GM23338 (cell line): ENCODE data around the gene MOB2. TPM values are rescaled to one million over a fixed set of nuclear protein-coding genes. Genes with fewer than 3 reads are reported as not detected.

Experiments
- ATAC-seq: fragments of 200-7000 bp; cut with Tn5 transposase; 3 replicates; pipeline ENCODE4 v1.9.1; 2020
- DNase-seq: peaks from one replicate; pipeline ENCODE4 v3.0.0-alpha.2; 2015; ENCODE audit warnings: low spot score
- H2AFZ ChIP-seq: fragments of 200-600 bp; sonication (generic); 2 replicates; pipeline ENCODE4 v1.8.0; 2016; ENCODE audit warnings: antibody characterized with exemption, mild to moderate bottlenecking, moderate library complexity
- H3F3A ChIP-seq: fragments of 200-600 bp; sonication (generic); replicated peaks from 2 replicates; pipeline ENCODE4 v1.8.0; 2017; ENCODE audit warnings: antibody characterized with exemption, mixed run types, low read depth
- H3K27ac ChIP-seq: fragments of 200-600 bp; sonication (generic); 2 replicates; pipeline ENCODE4 v1.6.1; 2016; ENCODE audit warnings: low read depth
- H3K27me3 ChIP-seq: fragments of 200-600 bp; sonication (generic); 2 replicates; pipeline ENCODE4 v1.8.0; 2016; ENCODE audit warnings: mild to moderate bottlenecking, mixed run types, moderate library complexity; ENCODE audit not compliant: insufficient read depth
- H3K36me3 ChIP-seq: fragments of 200-600 bp; sonication (generic); 2 replicates; pipeline ENCODE4 v1.8.0; 2016; ENCODE audit warnings: mild to moderate bottlenecking; ENCODE audit not compliant: insufficient read depth
- H3K4me1 ChIP-seq: fragments of 200-600 bp; sonication (generic); 2 replicates; pipeline ENCODE4 v1.8.0; 2016; ENCODE audit warnings: mild to moderate bottlenecking, moderate library complexity; ENCODE audit not compliant: insufficient read depth
- H3K4me2 ChIP-seq: fragments of 200-600 bp; sonication (generic); 2 replicates; pipeline ENCODE4 v1.7.1; 2017; ENCODE audit warnings: mixed run types
- H3K4me3 ChIP-seq: fragments of 200-600 bp; sonication (generic); 2 replicates; pipeline ENCODE4 v1.6.1; 2016; ENCODE audit warnings: mixed run types
- H3K79me2 ChIP-seq: fragments of 200-600 bp; sonication (generic); replicated peaks from 2 replicates; pipeline ENCODE4 v1.8.0; 2017; ENCODE audit warnings: mild to moderate bottlenecking; ENCODE audit not compliant: insufficient read depth
- H3K9me2 ChIP-seq: fragments of 200-600 bp; sonication (generic); 2 replicates; pipeline ENCODE4 v1.8.0; 2017; ENCODE audit not compliant: insufficient read depth
- H4K20me1 ChIP-seq: fragments of 200-600 bp; sonication (generic); replicated peaks from 2 replicates; pipeline ENCODE4 v1.8.0; 2017; ENCODE audit warnings: mild to moderate bottlenecking; ENCODE audit not compliant: insufficient read depth
- H3K27ac Mint-ChIP-seq: 2 replicates; pipeline ENCODE4 v1.8.0; 2020; ENCODE audit warnings: inconsistent platforms, mild to moderate bottlenecking, moderate library complexity, mixed read lengths
- H3K27me3 Mint-ChIP-seq: 3 replicates; pipeline ENCODE4 v1.8.0; 2022; ENCODE audit warnings: low read depth, mild to moderate bottlenecking, moderate library complexity, mixed read lengths, inconsistent platforms; ENCODE audit not compliant: insufficient read depth, poor library complexity
- H3K36me3 Mint-ChIP-seq: 3 replicates; pipeline ENCODE4 v1.8.0; 2021; ENCODE audit warnings: low read depth, mild to moderate bottlenecking, inconsistent platforms, moderate library complexity, mixed read lengths
- H3K4me1 Mint-ChIP-seq: 3 replicates; pipeline ENCODE4 v1.8.0; 2020; ENCODE audit warnings: mild to moderate bottlenecking, inconsistent platforms, mixed read lengths
- H3K4me3 Mint-ChIP-seq: 3 replicates; pipeline ENCODE4 v1.8.0; 2021; ENCODE audit warnings: moderate library complexity, mild to moderate bottlenecking, inconsistent platforms, mixed read lengths
- H3K9me3 Mint-ChIP-seq: 3 replicates; pipeline ENCODE4 v1.8.0; 2020; ENCODE audit warnings: moderate library complexity, mild to moderate bottlenecking, inconsistent platforms, mixed read lengths
- CREB1 ChIP-seq: fragments of 250-450 bp; sonication (Bioruptor Pico); IDR thresholded peaks from 2 replicates; pipeline ENCODE4 v1.5.0; 2020; ENCODE audit warnings: low read depth, mild to moderate bottlenecking, moderate library complexity
- EZH2 ChIP-seq: fragments of 200-600 bp; sonication (generic); IDR thresholded peaks from one replicate; pipeline ENCODE4 v1.8.0; 2017; ENCODE audit warnings: antibody characterized with exemption, mild to moderate bottlenecking, low read depth; ENCODE audit not compliant: unreplicated experiment
- EZH2phosphoT487 ChIP-seq: fragments of 200-600 bp; sonication (generic); IDR thresholded peaks from one replicate; pipeline ENCODE4 v1.8.1; 2018; ENCODE audit warnings: antibody characterized with exemption; ENCODE audit not compliant: unreplicated experiment
- JUNB ChIP-seq: IDR thresholded peaks from one replicate; pipeline ENCODE4 v1.6.1; 2016; ENCODE audit warnings: antibody characterized with exemption; ENCODE audit not compliant: unreplicated experiment
- NANOG ChIP-seq: IDR thresholded peaks from 2 replicates; pipeline ENCODE4 v1.6.1; 2016; ENCODE audit warnings: antibody characterized with exemption, borderline replicate concordance
- POLR2AphosphoS5 ChIP-seq: IDR thresholded peaks from 2 replicates; pipeline ENCODE4 v1.6.1; 2016; ENCODE audit warnings: antibody characterized with exemption, low read depth
- STAT1 ChIP-seq: IDR thresholded peaks from one replicate; pipeline ENCODE4 v1.6.1; 2016; ENCODE audit warnings: antibody characterized with exemption; ENCODE audit not compliant: unreplicated experiment
- ZNF114 ChIP-seq: fragments of 250-450 bp; sonication (Bioruptor Pico); IDR thresholded peaks from 2 replicates; pipeline ENCODE4 v1.5.0; 2020; ENCODE audit warnings: mild to moderate bottlenecking, moderate library complexity
- ZNF331 ChIP-seq: fragments of 250-450 bp; sonication (Bioruptor Pico); IDR thresholded peaks from 2 replicates; pipeline ENCODE4 v1.5.0; 2020; ENCODE audit warnings: low read depth, mild to moderate bottlenecking, moderate library complexity
- polyA plus RNA-seq: library from polyadenylated mRNA; unstranded; fragments of >200 nt; fragmentation: Nextera tagmentation; extraction: Ambion mirVana; gene quantifications from 2 replicates; pipeline ENCODE4 v1.2.1, GENCODE V29; 2016
- total RNA-seq: library from RNA; depleted of rRNA; stranded (reverse); fragments of >200 nt; shearing (Covaris generic); gene quantifications from 2 replicates; pipeline ENCODE4 v1.2.3, GENCODE V29; 2014
- TF ChIP-seq, protein P1 (sequence below), 2 experiments: fragments of 200-600 bp in 1 of 2; sonication (generic) in 1 of 2; conservative IDR thresholded peaks; 2 replicates each; pipeline versions ENCODE4 v1.5.1 to v1.6.1; 2016 to 2017; ENCODE audit warnings: antibody characterized with exemption in 2 of 2, low read depth in 2 of 2, mild to moderate bottlenecking in 2 of 2, moderate library complexity in 1 of 2
- TF ChIP-seq, protein P2 (sequence below): fragments of 250-450 bp; sonication (Bioruptor Pico); IDR thresholded peaks from 2 replicates; pipeline ENCODE4 v1.5.0; 2020; ENCODE audit warnings: mild to moderate bottlenecking, moderate library complexity
- TF ChIP-seq, protein P3 (sequence below): IDR thresholded peaks from 2 replicates; pipeline ENCODE4 v1.6.1; 2016; ENCODE audit warnings: antibody characterized with exemption
- TF ChIP-seq, protein P4 (sequence below): IDR thresholded peaks from one replicate; pipeline ENCODE4 v1.6.1; 2018; ENCODE audit warnings: antibody characterized with exemption; ENCODE audit not compliant: unreplicated experiment

MOB2 gene
- total and polyA plus RNA-seq, 2 experiments from 2014 or later = 10.1 to 19.7 TPM

DNA sequence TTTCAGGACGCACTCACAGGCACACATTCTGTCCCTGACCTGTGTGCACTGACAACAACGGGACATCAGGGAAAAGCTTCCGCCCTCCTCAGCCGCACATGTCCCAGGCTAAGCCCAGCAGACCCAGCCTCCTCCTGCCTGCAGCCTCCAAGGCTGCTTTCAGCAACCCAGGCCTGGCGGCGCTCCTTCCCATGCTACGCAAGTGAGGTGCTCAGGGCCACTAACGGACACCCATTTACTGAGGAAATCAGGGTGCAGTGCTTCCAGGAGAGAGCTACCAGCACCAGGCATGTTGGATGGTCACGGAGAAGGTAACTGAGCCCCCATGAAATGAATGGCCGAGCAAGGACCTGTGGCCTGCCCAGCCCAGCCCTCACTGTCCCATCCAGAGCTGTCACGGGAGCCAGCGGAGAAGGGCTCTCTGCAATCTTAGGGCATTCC lies 6.9 kb downstream of the MOB2 start:
- no peaks in the 10 kb centered on the region; the same call in 2 of the 3 replicates for H3K9me3 Mint-ChIP-seq

More for the DNA sequence above, 6.9 kb downstream of the MOB2 start:
- no peaks in the 10 kb centered on the region for H3K27me3 ChIP-seq
- H3K9me2 ChIP-seq = no peaks in the 10 kb centered on the region
- no peaks in the 10 kb centered on the region for H3K4me1 ChIP-seq
- H2AFZ ChIP-seq = no peak overlapping the region
- DNase-seq (no peak), ATAC-seq (no peak)
- no peaks in the 10 kb centered on the region for H3F3A ChIP-seq
- no peaks in the 10 kb centered on the region for H3K36me3 ChIP-seq
- H3K4me3 Mint-ChIP-seq = no peak overlapping the region
- no peaks in the 10 kb centered on the region for H3K4me1 Mint-ChIP-seq
- H3K4me2 ChIP-seq = no peak overlapping the region
- peaks cover 3% of the 10 kb centered on the region for H3K27me3 Mint-ChIP-seq
- no peak overlapping the region for H3K27ac Mint-ChIP-seq
- no peak overlapping the region for H3K27ac ChIP-seq
- H3K79me2 ChIP-seq = no peaks in the 10 kb centered on the region
- no peak overlapping the region for H3K4me3 ChIP-seq
- TF ChIP-seq EZH2 (no peak), CREB1 (CRISPR knock-in tag) (no peak), ZNF114 (no peak), ZNF331 (no peak), EZH2phosphoT487 (no peak), STAT1 (no peak), JUNB (no peak), NANOG (no peak), POLR2AphosphoS5 (no peak)
- TF ChIP-seq, protein P1, sequence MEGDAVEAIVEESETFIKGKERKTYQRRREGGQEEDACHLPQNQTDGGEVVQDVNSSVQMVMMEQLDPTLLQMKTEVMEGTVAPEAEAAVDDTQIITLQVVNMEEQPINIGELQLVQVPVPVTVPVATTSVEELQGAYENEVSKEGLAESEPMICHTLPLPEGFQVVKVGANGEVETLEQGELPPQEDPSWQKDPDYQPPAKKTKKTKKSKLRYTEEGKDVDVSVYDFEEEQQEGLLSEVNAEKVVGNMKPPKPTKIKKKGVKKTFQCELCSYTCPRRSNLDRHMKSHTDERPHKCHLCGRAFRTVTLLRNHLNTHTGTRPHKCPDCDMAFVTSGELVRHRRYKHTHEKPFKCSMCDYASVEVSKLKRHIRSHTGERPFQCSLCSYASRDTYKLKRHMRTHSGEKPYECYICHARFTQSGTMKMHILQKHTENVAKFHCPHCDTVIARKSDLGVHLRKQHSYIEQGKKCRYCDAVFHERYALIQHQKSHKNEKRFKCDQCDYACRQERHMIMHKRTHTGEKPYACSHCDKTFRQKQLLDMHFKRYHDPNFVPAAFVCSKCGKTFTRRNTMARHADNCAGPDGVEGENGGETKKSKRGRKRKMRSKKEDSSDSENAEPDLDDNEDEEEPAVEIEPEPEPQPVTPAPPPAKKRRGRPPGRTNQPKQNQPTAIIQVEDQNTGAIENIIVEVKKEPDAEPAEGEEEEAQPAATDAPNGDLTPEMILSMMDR (conservative IDR thresholded peaks at IDR 0.05; ENCODE audit: low read depth in 2 of 2) = no peak
- TF ChIP-seq, protein P2, sequence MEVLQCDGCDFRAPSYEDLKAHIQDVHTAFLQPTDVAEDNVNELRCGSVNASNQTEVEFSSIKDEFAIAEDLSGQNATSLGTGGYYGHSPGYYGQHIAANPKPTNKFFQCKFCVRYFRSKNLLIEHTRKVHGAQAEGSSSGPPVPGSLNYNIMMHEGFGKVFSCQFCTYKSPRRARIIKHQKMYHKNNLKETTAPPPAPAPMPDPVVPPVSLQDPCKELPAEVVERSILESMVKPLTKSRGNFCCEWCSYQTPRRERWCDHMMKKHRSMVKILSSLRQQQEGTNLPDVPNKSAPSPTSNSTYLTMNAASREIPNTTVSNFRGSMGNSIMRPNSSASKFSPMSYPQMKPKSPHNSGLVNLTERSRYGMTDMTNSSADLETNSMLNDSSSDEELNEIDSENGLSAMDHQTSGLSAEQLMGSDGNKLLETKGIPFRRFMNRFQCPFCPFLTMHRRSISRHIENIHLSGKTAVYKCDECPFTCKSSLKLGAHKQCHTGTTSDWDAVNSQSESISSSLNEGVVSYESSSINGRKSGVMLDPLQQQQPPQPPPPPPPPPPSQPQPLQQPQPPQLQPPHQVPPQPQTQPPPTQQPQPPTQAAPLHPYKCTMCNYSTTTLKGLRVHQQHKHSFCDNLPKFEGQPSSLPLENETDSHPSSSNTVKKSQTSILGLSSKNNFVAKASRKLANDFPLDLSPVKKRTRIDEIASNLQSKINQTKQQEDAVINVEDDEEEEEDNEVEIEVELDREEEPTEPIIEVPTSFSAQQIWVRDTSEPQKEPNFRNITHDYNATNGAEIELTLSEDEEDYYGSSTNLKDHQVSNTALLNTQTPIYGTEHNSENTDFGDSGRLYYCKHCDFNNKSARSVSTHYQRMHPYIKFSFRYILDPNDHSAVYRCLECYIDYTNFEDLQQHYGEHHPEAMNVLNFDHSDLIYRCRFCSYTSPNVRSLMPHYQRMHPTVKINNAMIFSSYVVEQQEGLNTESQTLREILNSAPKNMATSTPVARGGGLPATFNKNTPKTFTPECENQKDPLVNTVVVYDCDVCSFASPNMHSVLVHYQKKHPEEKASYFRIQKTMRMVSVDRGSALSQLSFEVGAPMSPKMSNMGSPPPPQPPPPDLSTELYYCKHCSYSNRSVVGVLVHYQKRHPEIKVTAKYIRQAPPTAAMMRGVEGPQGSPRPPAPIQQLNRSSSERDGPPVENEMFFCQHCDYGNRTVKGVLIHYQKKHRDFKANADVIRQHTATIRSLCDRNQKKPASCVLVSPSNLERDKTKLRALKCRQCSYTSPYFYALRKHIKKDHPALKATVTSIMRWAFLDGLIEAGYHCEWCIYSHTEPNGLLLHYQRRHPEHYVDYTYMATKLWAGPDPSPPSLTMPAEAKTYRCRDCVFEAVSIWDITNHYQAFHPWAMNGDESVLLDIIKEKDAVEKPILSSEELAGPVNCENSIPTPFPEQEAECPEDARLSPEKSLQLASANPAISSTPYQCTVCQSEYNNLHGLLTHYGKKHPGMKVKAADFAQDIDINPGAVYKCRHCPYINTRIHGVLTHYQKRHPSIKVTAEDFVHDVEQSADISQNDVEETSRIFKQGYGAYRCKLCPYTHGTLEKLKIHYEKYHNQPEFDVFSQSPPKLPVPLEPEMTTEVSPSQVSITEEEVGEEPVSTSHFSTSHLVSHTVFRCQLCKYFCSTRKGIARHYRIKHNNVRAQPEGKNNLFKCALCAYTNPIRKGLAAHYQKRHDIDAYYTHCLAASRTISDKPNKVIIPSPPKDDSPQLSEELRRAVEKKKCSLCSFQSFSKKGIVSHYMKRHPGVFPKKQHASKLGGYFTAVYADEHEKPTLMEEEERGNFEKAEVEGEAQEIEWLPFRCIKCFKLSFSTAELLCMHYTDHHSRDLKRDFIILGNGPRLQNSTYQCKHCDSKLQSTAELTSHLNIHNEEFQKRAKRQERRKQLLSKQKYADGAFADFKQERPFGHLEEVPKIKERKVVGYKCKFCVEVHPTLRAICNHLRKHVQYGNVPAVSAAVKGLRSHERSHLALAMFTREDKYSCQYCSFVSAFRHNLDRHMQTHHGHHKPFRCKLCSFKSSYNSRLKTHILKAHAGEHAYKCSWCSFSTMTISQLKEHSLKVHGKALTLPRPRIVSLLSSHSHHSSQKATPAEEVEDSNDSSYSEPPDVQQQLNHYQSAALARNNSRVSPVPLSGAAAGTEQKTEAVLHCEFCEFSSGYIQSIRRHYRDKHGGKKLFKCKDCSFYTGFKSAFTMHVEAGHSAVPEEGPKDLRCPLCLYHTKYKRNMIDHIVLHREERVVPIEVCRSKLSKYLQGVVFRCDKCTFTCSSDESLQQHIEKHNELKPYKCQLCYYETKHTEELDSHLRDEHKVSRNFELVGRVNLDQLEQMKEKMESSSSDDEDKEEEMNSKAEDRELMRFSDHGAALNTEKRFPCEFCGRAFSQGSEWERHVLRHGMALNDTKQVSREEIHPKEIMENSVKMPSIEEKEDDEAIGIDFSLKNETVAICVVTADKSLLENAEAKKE (CRISPR knock-in tag) = no peak
- TF ChIP-seq, protein P3, sequence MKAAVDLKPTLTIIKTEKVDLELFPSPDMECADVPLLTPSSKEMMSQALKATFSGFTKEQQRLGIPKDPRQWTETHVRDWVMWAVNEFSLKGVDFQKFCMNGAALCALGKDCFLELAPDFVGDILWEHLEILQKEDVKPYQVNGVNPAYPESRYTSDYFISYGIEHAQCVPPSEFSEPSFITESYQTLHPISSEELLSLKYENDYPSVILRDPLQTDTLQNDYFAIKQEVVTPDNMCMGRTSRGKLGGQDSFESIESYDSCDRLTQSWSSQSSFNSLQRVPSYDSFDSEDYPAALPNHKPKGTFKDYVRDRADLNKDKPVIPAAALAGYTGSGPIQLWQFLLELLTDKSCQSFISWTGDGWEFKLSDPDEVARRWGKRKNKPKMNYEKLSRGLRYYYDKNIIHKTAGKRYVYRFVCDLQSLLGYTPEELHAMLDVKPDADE = no peak
- TF ChIP-seq, protein P4, sequence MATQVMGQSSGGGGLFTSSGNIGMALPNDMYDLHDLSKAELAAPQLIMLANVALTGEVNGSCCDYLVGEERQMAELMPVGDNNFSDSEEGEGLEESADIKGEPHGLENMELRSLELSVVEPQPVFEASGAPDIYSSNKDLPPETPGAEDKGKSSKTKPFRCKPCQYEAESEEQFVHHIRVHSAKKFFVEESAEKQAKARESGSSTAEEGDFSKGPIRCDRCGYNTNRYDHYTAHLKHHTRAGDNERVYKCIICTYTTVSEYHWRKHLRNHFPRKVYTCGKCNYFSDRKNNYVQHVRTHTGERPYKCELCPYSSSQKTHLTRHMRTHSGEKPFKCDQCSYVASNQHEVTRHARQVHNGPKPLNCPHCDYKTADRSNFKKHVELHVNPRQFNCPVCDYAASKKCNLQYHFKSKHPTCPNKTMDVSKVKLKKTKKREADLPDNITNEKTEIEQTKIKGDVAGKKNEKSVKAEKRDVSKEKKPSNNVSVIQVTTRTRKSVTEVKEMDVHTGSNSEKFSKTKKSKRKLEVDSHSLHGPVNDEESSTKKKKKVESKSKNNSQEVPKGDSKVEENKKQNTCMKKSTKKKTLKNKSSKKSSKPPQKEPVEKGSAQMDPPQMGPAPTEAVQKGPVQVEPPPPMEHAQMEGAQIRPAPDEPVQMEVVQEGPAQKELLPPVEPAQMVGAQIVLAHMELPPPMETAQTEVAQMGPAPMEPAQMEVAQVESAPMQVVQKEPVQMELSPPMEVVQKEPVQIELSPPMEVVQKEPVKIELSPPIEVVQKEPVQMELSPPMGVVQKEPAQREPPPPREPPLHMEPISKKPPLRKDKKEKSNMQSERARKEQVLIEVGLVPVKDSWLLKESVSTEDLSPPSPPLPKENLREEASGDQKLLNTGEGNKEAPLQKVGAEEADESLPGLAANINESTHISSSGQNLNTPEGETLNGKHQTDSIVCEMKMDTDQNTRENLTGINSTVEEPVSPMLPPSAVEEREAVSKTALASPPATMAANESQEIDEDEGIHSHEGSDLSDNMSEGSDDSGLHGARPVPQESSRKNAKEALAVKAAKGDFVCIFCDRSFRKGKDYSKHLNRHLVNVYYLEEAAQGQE = no peak
- H3K36me3 Mint-ChIP-seq = peaks cover 5% of the 10 kb centered on the region; the same call in 1 of the 3 replicates
- H4K20me1 ChIP-seq = peaks cover 7% of the 10 kb centered on the region
